HG03108 (cell line): ENCODE results near the gene TTC21A.

Source experiments
- ATAC-seq: cut with Tn5 transposase; IDR thresholded peaks from one replicate; pipeline ENCODE4 v1.9.1; 2021; ENCODE audit warnings: moderate library complexity; ENCODE audit not compliant: unreplicated experiment

TTC21A gene

DNA sequence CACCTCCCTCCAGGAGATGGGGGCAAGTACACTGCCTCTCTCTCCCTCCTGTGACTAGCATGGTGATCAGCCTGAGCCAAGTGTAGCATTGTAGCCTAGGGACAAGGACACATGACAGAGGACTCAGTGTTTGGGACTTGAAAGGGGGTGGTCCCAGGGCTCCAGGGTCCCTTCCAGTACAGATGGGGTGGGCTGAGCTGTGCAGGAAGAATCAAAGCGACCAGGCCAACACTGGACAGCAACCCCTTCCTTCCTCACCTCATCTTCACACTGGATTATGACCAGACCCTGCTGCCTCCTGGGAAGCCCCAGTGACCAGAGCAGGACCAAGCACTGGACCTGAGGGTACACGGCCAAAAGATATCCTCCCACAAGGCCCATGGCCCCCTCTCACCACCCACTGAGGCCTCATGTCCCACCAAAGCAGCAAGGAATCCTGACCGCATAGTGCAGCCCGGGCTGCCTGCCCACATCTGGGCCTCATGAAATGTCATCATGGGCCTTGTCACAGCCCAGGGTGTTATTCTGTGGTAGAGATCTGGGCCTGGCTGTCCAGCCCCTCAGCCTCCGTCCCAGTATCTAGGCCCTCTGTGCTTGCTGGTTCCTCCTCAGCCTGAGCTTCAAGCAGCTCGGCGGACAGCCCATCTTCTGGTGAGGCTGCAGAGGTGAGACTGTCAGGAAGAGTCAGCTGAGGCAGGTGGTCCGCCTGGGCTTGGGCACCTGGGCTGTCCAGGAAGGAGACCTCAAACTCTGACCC is 9.6 kb upstream of the TTC21A start:
- no peak for ATAC-seq

DNA sequence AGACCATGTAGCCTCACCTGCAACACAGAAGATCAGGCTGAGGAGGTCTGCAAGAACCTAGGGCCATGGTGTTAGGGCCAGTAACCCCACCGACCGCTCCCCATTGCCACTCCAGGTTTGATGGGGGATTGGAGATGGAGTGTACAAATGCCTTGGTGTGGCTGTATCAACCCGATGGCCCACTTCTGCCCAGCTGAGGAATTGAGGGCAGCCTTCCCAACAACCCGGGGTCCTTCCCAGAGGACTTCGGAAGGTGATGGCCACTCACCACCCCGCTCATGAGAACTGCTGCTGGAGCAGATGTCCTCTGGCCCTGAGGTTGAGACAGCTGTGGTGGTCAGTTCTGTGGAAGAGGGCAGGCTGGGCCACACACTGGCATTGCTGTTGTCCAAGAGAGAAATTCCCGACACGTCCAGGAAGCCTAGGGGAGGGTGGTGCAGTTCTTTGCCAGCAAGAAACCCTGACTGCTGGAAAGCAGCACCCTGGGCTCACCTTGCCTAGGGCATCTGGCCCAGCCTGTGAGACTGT is 8.9 kb upstream of the TTC21A start:
- ATAC-seq, result no peak

DNA sequence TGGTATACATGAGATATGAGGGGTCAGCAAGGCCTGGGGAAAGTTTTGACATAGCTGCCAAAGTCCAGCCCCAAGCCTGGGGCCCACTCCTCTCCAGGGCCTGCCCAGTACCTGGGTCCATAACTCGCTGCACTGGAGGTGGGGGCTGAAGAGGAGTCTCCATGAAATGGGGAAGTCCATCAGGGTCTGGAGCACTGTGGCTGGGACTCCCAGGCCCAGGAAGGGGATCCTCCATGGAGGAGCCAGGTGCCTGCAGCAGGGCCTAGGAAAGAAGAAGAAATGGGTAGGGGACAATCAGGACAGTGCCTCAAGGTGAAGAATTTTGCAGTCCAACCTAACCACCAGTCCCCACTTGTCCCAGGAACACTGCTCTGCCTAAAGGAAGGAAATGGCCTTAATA is 8.2 kb upstream of the TTC21A start:
- ATAC-seq, result no peak

DNA sequence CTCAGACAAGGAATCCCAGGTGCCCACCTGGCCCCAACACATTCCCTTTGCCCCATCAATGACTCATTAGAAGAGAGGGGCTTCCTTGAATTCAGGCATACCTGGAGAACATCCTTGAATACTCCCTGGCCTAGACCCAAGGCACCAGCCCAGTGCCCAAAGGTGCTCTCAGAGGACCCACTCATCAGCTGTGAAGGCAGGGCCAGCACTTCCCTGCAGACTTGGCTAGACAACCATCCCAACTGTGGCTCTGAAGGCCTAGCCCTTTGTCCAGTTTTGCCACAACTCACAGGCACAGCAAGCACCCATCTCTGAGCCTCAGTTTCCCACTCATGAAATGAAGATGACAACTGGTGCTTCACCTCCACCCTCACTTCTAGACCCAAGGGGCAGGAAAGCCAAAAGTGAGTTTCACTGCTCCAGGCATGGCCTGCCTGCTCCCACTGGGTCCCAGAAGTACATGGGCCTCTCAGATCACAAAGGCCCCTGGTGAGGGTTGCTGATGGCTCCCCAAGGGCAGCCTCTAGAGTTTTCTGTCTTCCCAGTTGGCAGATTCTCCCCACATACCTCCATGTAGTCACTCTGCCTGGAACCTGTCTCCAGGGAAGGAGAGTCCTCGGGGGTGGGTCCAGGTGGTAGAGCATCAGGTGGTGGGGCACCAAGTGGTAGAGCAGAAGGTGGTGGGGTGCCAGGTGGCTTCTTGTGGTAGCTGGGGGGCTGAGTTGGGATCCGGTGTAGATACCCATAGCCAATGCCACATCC is 7.6 kb upstream of the TTC21A start:
- ATAC-seq, result no peak

DNA sequence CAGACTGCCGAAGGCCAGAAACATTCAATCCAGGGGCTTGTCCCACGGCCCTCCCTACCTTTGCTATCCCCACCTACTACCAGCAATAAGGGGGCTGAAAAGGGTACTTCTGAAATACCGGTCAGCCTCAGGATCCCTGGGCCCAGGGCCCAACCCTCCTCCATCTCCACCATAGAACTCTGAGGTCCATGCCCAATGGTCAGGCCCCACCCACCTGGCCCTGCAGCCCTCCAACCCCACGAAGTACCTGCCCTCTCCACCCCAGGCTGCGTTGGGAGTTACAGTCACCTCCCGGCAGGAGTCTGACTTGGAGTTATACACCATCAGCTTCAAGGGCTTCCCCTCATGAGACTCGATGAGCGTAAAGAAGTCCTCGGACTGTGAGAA is 7.0 kb upstream of the TTC21A start:
- no peak for ATAC-seq

DNA sequence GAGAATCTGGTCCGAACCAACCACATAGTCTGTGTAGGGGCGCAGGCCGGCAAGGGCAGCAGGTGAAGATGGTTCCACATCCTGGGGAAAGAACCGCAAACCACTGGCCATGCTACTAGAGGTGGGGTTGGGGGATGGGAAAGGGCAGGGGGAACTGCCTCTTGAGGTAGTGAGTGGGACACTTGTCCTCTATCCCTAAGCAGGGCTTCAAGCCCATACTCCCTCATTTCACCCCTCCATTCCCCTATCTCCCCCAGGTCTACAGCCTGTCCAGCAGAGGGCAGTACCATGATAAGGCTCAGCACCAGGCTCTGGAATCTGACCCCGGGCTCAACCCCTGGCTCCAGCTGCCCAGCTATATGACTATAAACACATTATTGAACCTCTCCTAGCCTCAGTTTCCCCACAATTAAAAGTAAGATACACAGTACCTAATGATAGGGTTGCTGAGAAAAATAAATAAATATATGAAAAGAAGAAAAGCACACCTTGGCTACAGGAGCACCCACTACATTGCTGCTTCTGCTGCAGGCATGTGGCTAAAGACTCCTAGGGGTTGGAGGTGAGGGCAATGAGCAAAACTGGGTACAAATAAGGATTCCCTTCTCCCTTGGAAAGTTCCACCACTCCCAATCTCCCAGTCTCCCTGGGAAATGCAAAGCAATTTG is 6.3 kb upstream of the TTC21A start:
- peak; percentile 49 for ATAC-seq

DNA sequence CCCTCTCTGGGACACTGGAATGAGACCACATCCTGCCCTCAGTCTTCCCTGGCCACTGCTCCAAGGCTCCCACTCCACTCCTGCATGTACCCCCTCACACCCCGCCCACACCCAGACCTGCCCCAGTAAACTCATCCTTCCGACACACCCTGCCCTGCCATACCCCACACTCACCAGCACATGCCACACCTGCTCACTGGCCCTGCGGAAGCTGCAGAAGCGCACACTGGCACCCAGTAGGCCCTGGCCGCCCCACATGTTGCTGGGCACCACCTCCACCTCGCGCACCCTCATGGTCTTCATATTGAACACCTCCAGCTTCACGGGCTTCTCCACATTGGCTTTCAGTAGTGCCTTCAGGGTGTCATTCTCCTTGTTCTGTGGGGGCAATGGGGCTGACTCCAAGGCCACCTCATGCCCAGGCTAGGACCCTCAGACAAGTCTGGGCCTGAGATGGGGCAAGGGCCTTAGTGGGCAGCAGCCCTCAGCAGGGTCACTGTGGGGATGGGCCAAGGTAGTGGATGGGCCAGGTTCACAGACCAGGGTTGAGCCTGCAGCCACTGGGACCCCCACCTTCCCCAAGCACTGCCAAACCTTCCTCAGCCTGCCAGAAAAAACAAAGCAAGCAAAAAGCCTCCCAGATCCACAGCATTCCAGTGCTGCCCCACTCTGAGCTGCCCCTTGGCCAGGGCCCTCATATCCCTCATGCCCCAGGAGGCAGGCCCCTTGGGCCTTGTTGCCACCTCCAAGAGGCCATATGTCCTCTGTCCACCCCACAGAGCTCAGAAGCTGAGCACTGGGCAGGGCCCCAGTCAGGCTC is 4.8 kb upstream of the TTC21A start:
- ATAC-seq, result no peak

DNA sequence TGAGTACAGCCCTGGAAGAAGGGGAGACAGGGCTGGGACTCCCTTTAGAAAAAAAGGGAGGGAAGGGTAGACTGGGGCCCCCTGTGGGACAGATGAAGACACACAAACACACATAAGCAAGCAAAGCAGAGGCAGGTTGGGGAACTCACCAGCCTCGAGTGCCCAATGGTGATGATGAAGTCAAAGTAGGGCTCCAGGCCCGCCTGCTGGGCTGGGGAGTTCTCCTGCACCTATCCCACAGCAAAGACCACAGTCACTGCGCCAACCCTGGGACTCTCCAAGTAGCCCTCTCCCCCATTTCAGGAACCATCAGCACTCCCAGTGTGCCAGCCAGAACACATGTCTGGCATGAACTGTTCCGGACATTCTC is 4.2 kb upstream of the TTC21A start:
- ATAC-seq, result no peak

DNA sequence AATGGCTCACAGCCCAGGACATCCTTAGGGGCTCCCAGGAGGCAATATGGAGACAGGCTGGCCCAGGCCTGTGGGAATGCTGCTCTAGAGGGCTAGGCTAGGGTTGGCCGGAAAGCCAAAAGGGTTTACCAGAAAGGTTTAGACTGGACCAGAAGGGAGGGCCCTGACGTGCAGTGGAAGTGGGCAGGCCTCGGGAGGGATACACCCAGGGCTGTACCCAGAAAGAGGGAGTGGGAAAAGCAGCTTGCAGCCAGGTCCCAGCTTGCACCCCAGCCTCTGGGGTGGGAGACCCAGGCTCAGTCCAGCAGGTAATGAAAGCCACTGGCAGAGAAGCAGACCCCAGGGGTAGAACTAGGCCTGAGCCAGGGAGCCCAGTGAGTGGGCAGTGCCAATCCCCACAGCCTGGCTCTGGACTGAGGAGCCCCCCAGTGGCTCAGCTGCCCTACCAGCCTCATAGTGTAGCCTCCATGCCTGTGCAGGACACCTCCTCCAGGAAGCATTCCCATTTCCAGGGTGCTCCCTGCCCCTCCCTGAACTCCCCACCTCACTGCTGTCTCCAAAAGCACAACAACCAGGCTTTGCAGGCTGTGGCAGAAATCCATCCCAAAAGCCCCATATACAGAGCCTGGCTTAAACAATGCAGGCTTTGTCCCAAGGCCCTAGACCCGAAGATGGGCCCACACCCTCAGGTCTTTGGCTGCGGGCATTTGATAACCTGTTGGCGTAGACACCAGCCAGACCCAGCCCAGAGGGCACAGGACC is 3.5 kb upstream of the TTC21A start:
- ATAC-seq, result no peak

DNA sequence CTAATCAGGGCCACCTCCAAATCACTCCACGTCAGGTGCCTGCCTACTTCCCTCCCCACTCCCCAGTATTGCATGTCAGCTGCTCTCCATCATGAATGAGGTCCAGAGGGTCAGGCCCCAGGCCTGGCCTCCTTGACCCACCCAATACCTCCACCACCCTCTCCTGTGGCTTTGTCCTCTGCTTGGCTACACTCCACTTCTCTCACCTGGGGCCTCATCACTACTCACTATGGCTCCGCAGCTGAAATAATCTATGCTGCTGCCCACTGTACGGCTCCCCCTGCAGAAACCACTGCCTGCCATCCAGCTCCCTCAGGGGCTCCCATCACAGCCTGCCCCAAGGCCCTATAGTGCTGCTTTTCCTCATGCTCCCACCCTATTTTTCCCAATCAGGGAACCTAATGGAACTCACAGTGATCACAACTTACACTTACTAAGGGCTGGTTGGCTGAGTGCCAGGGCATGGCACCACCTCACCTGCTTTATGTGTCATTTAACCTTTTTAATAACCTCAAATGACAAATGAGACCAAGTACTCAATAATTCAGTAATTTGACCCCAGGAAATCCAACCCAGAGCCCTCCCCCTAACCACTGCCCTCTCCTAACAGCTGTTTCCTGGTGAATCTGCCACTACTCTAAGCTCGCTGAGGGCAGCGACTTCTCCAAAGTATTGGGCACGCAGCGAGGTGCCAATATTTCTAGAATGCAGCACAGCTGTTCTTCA is 2.4 kb upstream of the TTC21A start:
- no peak for ATAC-seq

DNA sequence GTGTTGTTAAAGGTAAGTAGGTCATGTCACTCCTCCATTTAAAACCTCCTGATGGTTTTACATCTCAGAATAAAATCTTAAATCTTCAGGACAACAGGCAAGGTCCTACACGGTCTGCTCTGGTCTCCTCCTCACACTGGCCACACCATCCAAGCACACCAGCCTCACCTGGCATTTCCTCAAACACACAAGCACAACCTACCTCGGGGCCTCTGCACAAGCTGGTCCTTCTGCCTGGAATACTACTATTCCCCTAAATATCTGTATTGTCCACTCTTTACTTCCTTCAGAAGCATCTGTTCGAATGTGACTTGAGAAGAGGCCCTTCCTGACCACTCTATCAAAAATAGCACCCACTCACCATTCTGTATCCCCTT is 1.8 kb upstream of the TTC21A start:
- ATAC-seq, result no peak

DNA sequence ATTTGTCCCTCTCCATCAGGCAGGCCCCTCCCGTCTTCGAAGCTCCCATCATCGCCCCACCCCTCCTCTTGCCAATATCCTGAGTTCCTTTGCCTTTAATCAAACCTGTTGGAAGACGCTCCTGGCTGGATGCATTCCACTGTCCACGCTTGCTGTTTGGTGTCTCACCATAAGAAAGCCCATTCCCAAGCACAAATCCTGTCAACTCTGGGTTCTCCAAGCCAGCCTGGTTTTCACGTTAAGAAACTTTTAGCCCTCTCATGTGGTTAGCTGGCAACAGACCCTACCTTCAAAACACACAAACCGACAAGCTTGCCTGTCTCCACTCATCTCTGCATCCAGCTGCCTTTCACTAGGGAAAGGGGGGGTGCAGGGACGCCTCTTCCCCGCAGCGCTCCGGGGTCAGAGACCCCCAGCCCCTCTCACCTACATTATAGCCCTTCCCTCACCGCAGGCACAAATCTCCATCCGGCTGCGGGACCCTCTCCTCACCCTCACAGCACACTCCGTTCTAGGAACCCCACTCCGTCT is 1.1 kb upstream of the TTC21A start:
- ATAC-seq, result no peak

DNA sequence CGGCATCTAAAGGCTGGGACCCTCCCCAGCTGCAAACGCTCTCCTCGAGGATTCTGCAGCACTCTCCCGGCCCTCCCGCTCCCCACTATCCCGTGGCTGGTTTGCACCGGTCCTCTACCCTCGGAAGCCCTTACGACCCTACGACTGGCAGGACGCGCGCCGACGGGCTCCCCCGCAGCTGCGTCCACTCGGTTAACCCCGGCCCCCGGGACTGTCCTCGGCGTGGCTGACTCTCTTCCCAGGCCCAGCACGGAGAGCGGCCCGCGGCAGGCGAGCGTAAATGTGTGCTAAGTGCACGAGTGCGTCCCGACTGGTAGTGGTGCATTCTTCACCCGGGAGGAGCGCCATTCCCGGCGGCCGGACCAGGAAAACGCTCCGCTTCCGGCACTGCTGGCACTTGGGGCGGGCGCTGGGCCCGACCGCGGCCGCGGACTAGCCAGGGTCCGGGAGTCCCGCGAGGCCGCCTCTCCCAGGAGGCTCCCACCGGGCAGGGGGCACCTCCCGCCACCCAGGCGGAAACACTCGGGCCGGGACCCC is 561 bp upstream of the TTC21A start:
- peak; percentile 6 for ATAC-seq

DNA sequence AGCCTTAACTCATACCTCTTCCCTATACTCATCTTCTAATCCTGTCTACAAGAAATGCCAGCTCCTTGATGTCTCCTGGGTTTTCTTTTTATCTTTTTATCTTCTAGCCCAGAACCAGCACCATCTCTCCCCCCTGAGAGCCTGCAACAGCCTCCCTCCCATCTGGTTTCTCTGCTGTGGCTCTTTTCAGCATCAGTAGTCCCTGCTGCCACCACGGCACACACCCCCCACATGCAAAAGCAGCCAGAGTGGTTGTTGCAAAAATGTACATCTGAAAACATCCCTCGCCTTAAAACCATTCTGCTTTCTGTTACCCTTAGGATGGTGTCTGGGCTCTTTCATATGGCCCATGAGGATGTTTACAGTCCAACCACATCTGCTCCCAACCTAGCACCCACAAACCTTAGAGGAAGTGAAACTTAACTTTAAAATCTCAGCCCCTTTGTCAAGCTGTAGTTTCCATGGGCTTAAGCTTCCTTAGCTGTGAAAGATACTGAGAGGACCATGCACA is 775 bp downstream of the TTC21A start:
- peak; percentile 76 for ATAC-seq

DNA sequence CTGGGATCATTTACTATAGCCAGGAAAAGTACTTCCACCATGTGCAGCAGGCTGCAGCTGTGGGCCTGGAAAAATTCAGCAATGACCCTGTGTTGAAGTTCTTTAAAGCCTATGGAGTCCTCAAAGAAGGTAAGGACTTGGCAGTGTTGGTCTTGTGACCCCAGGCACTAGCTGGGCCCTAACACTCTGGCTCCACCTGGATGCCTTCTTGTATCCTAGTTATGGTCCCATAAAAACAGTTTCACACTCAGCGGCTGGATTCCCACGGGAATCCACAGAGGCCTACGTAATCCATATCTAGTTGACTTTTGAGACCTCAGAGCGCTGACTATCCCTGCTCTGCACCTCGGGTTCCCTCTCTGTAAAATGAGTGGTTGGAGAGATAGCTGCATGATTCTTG is 1.6 kb downstream of the TTC21A start:
- ATAC-seq, result no peak

DNA sequence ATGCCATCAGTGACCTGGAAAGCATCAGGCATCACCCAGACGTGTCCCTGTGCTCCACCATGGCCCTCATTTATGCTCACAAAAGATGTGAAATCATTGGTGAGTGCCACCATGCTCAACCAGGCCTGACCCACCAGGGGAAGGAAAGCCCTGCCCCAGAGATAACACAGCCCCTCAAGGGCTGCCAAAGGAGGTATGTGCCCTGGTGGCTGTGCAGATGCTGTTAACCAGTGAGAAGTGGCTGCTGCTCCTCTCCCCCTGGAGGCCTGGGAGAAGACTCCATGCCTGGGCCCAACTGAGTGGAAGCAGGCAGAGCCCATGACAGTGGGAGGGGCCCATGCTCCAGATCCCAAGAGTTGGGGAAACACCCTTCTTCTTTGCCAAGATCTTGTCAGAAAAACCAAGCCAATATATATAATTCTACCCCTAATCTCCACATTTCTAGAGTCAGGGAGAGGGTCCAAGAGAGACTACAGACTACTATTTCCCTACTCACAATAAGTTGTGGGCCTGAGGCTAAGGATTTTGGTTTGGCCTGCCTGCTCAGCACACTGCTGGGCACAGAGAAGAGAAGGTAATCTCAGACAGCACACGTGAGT is 2.7 kb downstream of the TTC21A start:
- no peak for ATAC-seq

DNA sequence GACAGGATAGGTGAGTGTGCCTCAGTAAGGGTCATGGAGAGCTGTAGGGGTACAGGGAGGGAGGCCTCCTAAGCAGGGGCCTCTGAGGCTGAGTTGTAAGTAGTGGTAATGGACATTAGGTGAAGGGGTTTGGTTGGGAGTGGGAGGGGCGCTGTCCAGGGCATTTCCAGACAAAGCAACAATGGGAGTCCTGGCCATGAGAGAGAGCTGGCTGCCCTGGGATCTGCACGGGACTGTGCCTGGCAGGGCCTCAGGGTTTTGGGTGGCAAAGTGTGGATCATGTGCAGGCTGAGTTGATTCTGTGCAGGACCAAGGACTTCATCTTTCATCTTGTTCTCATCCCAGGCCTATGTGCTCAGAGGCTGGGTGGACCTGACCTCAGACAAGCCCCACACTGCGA is 4.6 kb downstream of the TTC21A start:
- no peak for ATAC-seq

DNA sequence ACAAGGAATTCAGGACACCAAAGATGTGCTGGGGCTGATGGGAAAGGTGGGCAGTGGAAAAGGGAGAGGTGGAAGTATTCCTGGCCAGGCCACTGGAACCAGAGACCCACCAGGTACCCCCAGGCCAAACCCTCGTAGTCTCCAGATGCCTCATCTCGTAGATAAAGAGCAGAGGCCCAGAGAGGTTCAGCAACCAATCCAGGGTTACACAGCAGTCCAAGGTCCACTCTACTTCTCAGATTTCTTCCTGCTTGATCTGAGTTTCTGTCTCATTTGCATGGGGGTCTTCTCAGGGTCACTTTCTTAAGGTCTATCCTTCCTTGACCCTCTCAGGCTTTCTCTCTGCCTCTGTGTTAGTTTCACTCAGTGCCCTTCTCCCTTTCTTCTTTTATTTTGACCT is 5.1 kb downstream of the TTC21A start:
- ATAC-seq, result no peak

DNA sequence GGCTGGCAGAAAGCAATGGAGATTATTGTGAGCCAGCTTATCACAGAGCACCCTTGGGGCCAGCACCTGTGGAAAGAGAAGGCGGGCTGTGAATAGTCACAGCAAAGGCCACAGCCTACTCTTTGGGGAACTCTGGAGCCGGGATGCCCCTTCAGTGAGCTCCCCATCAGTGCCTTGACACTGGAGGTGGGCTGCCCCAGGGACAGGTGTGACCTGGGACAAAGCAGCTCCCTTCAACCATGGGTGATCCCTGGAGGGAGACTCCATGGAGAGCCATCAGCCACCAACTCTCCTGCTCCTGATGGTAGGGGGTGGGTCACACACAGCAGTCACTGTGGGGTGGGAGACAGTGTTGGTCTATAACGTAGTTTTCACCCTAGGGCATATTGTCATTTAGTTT is 5.8 kb downstream of the TTC21A start:
- no peak for ATAC-seq
